ENCODE results near the gene CLEC4F.
"Not testable (repeated sequence)": the region's sequence is repeated elsewhere in the genome, so short reads cannot be mapped to it uniquely, and the experiment has no call there.

The CLEC4F gene

GRCh38 chr2:70826696-70827350, 6.4 kb upstream of the CLEC4F start:
- no peak for DNase-seq

- no peak for DNase-seq
These were observed 2.9 kb upstream of the CLEC4F start for GRCh38 chr2:70823249-70823648.

GRCh38 chr2:70822843-70823242, 2.4 kb upstream of the CLEC4F start:
- no peak for DNase-seq

- DNase-seq, result no peak
These were observed 3.0 kb downstream of the CLEC4F start for GRCh38 chr2:70817284-70817954.

GRCh38 chr2:70816726-70817125, 3.7 kb downstream of the CLEC4F start:
- no peak for DNase-seq

- no peak for DNase-seq
These were observed 11.1 kb downstream of the CLEC4F start for GRCh38 chr2:70808983-70809958.

GRCh38 chr2:70807828-70808118, 12.6 kb downstream of the CLEC4F start:
- no peak for DNase-seq

GRCh38 chr2:70807102-70807827, 13.1 kb downstream of the CLEC4F start:
- no peak for DNase-seq

GRCh38 chr2:70806620-70807019, 13.8 kb downstream of the CLEC4F start:
- no peak for DNase-seq

- DNase-seq, result no peak
These were observed 14.4 kb downstream of the CLEC4F start for GRCh38 chr2:70806013-70806412.

GRCh38 chr2:70801607-70802263, 18.7 kb downstream of the CLEC4F start:
- no peak for DNase-seq

- no peak for DNase-seq
These were observed 20.7 kb downstream of the CLEC4F start for GRCh38 chr2:70799706-70800105.

- DNase-seq, result not testable (repeated sequence)
These were observed 22.4 kb downstream of the CLEC4F start for GRCh38 chr2:70797996-70798395.

- DNase-seq, result no peak
These were observed 22.9 kb downstream of the CLEC4F start for GRCh38 chr2:70797506-70797905.

GRCh38 chr2:70796262-70796661, 24.1 kb downstream of the CLEC4F start:
- no peak for DNase-seq

- no peak for DNase-seq
These were observed 25.0 kb downstream of the CLEC4F start for GRCh38 chr2:70795164-70795995.

- DNase-seq, result no peak
These were observed 26.9 kb downstream of the CLEC4F start for GRCh38 chr2:70793450-70793849.

- peak; percentile 15 for DNase-seq
These were observed 30.1 kb downstream of the CLEC4F start, which contains the start of gene FIGLA for GRCh38 chr2:70790136-70790828. Gene FIGLA (minus strand): TSS chr2:70790643. CDS start chr2:70790638, 5 bp downstream.

GRCh38 chr2:70789304-70790135, 30.9 kb downstream of the CLEC4F start:
- DNase-seq, result peak; percentile 34
